MM.1S (cell line): ENCODE measurements around the gene ZSCAN23.

ENCODE experiments used
- DNase-seq: peaks from one replicate; pipeline ENCODE4 v3.0.0-alpha.2; 2015
- H2AFZ ChIP-seq: fragments of 300-600 bp; sonication (generic); 2 replicates; pipeline ENCODE4 v1.6.0; 2016; ENCODE audit warnings: antibody characterized with exemption, low read length
- H3F3A ChIP-seq: fragments of 300-600 bp; sonication (generic); 2 replicates; pipeline ENCODE4 v1.6.1; 2016; ENCODE audit warnings: mild to moderate bottlenecking, antibody characterized with exemption, low read length, moderate library complexity, mixed read lengths; ENCODE audit not compliant: insufficient read depth
- H3K27ac ChIP-seq: fragments of 300-600 bp; sonication (generic); 2 replicates; pipeline ENCODE4 v1.5.1; 2016; ENCODE audit warnings: mild to moderate bottlenecking, low read length
- H3K27me3 ChIP-seq: fragments of 300-600 bp; sonication (generic); replicated peaks from 2 replicates; pipeline ENCODE4 v1.6.0; 2016; ENCODE audit warnings: low read length; ENCODE audit not compliant: insufficient read depth
- H3K36me3 ChIP-seq: fragments of 300-600 bp; sonication (generic); replicated peaks from 2 replicates; pipeline ENCODE4 v1.6.1; 2016; ENCODE audit warnings: mild to moderate bottlenecking, low read length, mixed read lengths; ENCODE audit not compliant: insufficient read depth
- H3K4me1 ChIP-seq: fragments of 300-600 bp; sonication (generic); 2 replicates; pipeline ENCODE4 v1.6.1; 2016; ENCODE audit warnings: low read length, mixed read lengths
- H3K4me2 ChIP-seq: fragments of 300-600 bp; sonication (generic); 2 replicates; pipeline ENCODE4 v1.6.0; 2016; ENCODE audit warnings: low read depth, low read length
- H3K4me3 ChIP-seq: fragments of 300-600 bp; sonication (generic); 2 replicates; pipeline ENCODE4 v1.5.1; 2016; ENCODE audit warnings: low read length, mixed read lengths
- H3K79me2 ChIP-seq: fragments of 300-600 bp; sonication (generic); 2 replicates; pipeline ENCODE4 v1.6.1; 2016; ENCODE audit warnings: mixed run types, low read length, mixed read lengths
- H3K9ac ChIP-seq: fragments of 300-600 bp; sonication (generic); 2 replicates; pipeline ENCODE4 v1.6.1; 2016; ENCODE audit warnings: low read length, mixed read lengths
- H3K9me2 ChIP-seq: fragments of 300-600 bp; sonication (generic); replicated peaks from 2 replicates; pipeline ENCODE4 v1.6.1; 2016; ENCODE audit warnings: mild to moderate bottlenecking, low read length, mixed read lengths; ENCODE audit not compliant: insufficient read depth
- H3K9me3 ChIP-seq: fragments of 300-600 bp; sonication (generic); replicated peaks from 2 replicates; pipeline ENCODE4 v1.6.1; 2016; ENCODE audit warnings: mild to moderate bottlenecking, low read length, mixed read lengths; ENCODE audit not compliant: insufficient read depth
- H4K20me1 ChIP-seq: fragments of 300-600 bp; sonication (generic); 2 replicates; pipeline ENCODE4 v1.6.1; 2016; ENCODE audit warnings: mild to moderate bottlenecking, low read length, moderate library complexity, mixed read lengths; ENCODE audit not compliant: insufficient read depth
- CTCF ChIP-seq: fragments of 300-600 bp; sonication (generic); IDR thresholded peaks from 2 replicates; pipeline ENCODE4 v1.5.1; 2016; ENCODE audit warnings: antibody characterized with exemption, low read length, mixed read lengths
- EZH2 ChIP-seq: fragments of 300-600 bp; sonication (generic); optimal IDR thresholded peaks from 2 replicates; pipeline ENCODE3; 2017; ENCODE audit warnings: low read depth, mild to moderate bottlenecking, antibody characterized with exemption, low read length, mixed read lengths
- EZH2phosphoT487 ChIP-seq: fragments of 300-600 bp; sonication (generic); IDR thresholded peaks from 2 replicates; pipeline ENCODE4 v1.6.1; 2018; ENCODE audit warnings: antibody characterized with exemption, low read length

Gene ZSCAN23

GRCh38 chr6:28443112-28443773 is at the start of gene ZSCAN23:
Gene ZSCAN23 (minus strand): TSS chr6:28443491. CDS start chr6:28436266, 7,225 bp downstream.
- Histone ChIP-seq H3K4me2 (peak within 1 kb of the TSS; percentile 74), H3K9me3 (no peaks in the 10 kb centered on the region), H3K4me3 (peak within 1 kb of the TSS; percentile 80), H3K79me2 (no peaks in the 10 kb centered on the region), H3K27ac (peak within 1 kb of the TSS; percentile 63; the same call in 1 of the 2 replicates), H2AFZ (peak within 1 kb of the TSS; percentile 94), H3K9me2 (no peaks in the 10 kb centered on the region), H4K20me1 (no peaks in the 10 kb centered on the region), H3K9ac (peak within 1 kb of the TSS; percentile 73), H3K4me1 (no peaks in the 10 kb centered on the region), H3K27me3 (no peaks in the 10 kb centered on the region), H3F3A (no peaks in the 10 kb centered on the region), H3K36me3 (no peaks in the 10 kb centered on the region)
- TF ChIP-seq EZH2 (no peak), EZH2phosphoT487 (no peak), CTCF (no peak)
- peak; percentile 90 for DNase-seq

GRCh38 chr6:28491984-28492317 is 48.7 kb upstream of the ZSCAN23 start:
- no peak overlapping the region for H2AFZ ChIP-seq
- H3K4me1 ChIP-seq, result no peaks in the 10 kb centered on the region
- no peaks in the 10 kb centered on the region for H3K27me3 ChIP-seq
- H3K4me3 ChIP-seq, result no peak overlapping the region
- no peak for TF ChIP-seq EZH2
- no peak overlapping the region for H3K9ac ChIP-seq
- H3K27ac ChIP-seq, result no peak overlapping the region
- H3K9me2 ChIP-seq, result no peaks in the 10 kb centered on the region
- no peak for DNase-seq
- H3K9me3 ChIP-seq, result no peaks in the 10 kb centered on the region
- H3K4me2 ChIP-seq, result no peak overlapping the region
- H3K36me3 ChIP-seq, result no peaks in the 10 kb centered on the region
- peaks cover 10% of the 10 kb centered on the region; the same call in 1 of the 2 replicates for H3F3A ChIP-seq
- no peaks in the 10 kb centered on the region for H4K20me1 ChIP-seq
- no peaks in the 10 kb centered on the region for H3K79me2 ChIP-seq

GRCh38 chr6:28490205-28490890 is 47.1 kb upstream of the ZSCAN23 start:
- H4K20me1 ChIP-seq, result no peaks in the 10 kb centered on the region
- DNase-seq, result no peak
- H3K4me3 ChIP-seq, result peak overlapping the region; percentile 50
- H3K27me3 ChIP-seq, result no peaks in the 10 kb centered on the region
- H3K27ac ChIP-seq, result peak overlapping the region; percentile 62; the same call in 1 of the 2 replicates
- no peaks in the 10 kb centered on the region for H3K36me3 ChIP-seq
- H2AFZ ChIP-seq, result peak overlapping the region; percentile 82
- H3K4me2 ChIP-seq, result peak overlapping the region; percentile 89
- peak overlapping the region; percentile 73; the same call in 1 of the 2 replicates for H3K9ac ChIP-seq
- H3F3A ChIP-seq, result peaks cover 10% of the 10 kb centered on the region; the same call in 1 of the 2 replicates
- no peaks in the 10 kb centered on the region for H3K9me3 ChIP-seq
- H3K79me2 ChIP-seq, result no peaks in the 10 kb centered on the region
- H3K4me1 ChIP-seq, result no peaks in the 10 kb centered on the region
- no peaks in the 10 kb centered on the region for H3K9me2 ChIP-seq
- TF ChIP-seq EZH2phosphoT487 (no peak), CTCF (no peak), EZH2 (no peak)
